ENCODE results near the gene SLC7A14. TPM values are rescaled to one million over a fixed set of nuclear protein-coding genes. Genes with fewer than 3 reads are reported as not detected.

SLC7A14 gene
- total and polyA plus RNA-seq, 10 of the 15 experiments (the other 5 are each of a cell fraction or from before 2014, with no cell fraction given), result not detected

DNA sequence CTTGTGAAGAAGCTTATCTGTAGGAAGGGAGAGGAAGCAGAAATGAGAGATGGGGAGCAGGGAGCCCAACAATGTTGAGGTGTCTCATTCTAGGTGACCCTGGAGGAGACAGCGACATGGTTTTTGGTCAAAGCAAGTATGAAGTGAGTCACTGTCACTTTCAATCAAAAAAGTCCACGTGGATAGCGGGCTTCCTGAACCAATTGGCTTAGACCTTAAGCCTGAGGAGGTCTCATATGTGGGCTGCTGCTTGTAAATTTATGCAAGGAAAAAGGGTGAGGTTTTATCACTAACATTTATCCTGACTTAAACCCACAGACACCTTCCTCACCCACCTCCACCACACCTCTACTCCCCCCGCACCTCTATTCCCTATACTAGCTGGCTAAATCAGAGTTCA, 144.5 kb downstream of the SLC7A14 start:
- no peaks in the 10 kb centered on the region for H3K9me3 ChIP-seq (replicated peaks; ENCODE audit: control insufficient read depth, insufficient read depth, low read length)

More for the DNA sequence above, 144.5 kb downstream of the SLC7A14 start:
- intact Hi-C loops (cut with micrococcal nuclease; ENCODE audit: unreplicated experiment), result no loop called here
- no peaks in the 10 kb centered on the region for H3K79me2 ChIP-seq (ENCODE audit: control insufficient read depth, insufficient read depth, low read length)
- 32% methylated on average over 4 of the region's 4 CpGs for WGBS (ENCODE audit: insufficient coverage, insufficient replicate concordance, low lambda C conversion rate, missing lambda C conversion rate)
- no peak overlapping the region for H3K4me3 ChIP-seq
- ATAC-seq (no peak), FAIRE-seq (no peak), DNase-seq (ENCODE audit: low read depth, low spot score) (no peak)
- TF ChIP-seq EZH2 (IDR thresholded peaks at IDR 0.05; ENCODE audit: borderline replicate concordance, control insufficient read depth, low read depth, low read length) (no peak), ESRRA (IDR thresholded peaks at IDR 0.05; ENCODE audit: low read length) (no peak), ATF7 (IDR thresholded peaks at IDR 0.05; ENCODE audit: low read depth) (no peak), CHD4 (IDR thresholded peaks at IDR 0.05) (no peak), ZNF217 (IDR thresholded peaks at IDR 0.05) (no peak), MXI1 (IDR thresholded peaks at IDR 0.05; ENCODE audit: low read depth, low read length) (no peak), TCF3 (IDR thresholded peaks at IDR 0.05; ENCODE audit: borderline replicate concordance, insufficient read depth, low read depth, low read length) (no peak), NR2F1 (conservative IDR thresholded peaks at IDR 0.05) (no peak)
- TF ChIP-seq, protein P1, sequence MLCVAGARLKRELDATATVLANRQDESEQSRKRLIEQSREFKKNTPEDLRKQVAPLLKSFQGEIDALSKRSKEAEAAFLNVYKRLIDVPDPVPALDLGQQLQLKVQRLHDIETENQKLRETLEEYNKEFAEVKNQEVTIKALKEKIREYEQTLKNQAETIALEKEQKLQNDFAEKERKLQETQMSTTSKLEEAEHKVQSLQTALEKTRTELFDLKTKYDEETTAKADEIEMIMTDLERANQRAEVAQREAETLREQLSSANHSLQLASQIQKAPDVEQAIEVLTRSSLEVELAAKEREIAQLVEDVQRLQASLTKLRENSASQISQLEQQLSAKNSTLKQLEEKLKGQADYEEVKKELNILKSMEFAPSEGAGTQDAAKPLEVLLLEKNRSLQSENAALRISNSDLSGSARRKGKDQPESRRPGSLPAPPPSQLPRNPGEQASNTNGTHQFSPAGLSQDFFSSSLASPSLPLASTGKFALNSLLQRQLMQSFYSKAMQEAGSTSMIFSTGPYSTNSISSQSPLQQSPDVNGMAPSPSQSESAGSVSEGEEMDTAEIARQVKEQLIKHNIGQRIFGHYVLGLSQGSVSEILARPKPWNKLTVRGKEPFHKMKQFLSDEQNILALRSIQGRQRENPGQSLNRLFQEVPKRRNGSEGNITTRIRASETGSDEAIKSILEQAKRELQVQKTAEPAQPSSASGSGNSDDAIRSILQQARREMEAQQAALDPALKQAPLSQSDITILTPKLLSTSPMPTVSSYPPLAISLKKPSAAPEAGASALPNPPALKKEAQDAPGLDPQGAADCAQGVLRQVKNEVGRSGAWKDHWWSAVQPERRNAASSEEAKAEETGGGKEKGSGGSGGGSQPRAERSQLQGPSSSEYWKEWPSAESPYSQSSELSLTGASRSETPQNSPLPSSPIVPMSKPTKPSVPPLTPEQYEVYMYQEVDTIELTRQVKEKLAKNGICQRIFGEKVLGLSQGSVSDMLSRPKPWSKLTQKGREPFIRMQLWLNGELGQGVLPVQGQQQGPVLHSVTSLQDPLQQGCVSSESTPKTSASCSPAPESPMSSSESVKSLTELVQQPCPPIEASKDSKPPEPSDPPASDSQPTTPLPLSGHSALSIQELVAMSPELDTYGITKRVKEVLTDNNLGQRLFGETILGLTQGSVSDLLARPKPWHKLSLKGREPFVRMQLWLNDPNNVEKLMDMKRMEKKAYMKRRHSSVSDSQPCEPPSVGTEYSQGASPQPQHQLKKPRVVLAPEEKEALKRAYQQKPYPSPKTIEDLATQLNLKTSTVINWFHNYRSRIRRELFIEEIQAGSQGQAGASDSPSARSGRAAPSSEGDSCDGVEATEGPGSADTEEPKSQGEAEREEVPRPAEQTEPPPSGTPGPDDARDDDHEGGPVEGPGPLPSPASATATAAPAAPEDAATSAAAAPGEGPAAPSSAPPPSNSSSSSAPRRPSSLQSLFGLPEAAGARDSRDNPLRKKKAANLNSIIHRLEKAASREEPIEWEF (IDR thresholded peaks at IDR 0.05; ENCODE audit: insufficient replicate concordance, low read depth, low read length), result no peak
- TF ChIP-seq, protein P2, sequence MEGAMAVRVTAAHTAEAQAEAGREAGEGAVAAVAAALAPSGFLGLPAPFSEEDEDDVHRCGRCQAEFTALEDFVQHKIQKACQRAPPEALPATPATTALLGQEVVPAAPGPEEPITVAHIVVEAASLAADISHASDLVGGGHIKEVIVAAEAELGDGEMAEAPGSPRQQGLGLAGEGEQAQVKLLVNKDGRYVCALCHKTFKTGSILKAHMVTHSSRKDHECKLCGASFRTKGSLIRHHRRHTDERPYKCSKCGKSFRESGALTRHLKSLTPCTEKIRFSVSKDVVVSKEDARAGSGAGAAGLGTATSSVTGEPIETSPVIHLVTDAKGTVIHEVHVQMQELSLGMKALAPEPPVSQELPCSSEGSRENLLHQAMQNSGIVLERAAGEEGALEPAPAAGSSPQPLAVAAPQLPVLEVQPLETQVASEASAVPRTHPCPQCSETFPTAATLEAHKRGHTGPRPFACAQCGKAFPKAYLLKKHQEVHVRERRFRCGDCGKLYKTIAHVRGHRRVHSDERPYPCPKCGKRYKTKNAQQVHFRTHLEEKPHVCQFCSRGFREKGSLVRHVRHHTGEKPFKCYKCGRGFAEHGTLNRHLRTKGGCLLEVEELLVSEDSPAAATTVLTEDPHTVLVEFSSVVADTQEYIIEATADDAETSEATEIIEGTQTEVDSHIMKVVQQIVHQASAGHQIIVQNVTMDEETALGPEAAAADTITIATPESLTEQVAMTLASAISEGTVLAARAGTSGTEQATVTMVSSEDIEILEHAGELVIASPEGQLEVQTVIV (IDR thresholded peaks at IDR 0.05; ENCODE audit: borderline replicate concordance, partially characterized antibody), result no peak
- TF ChIP-seq, protein P3, sequence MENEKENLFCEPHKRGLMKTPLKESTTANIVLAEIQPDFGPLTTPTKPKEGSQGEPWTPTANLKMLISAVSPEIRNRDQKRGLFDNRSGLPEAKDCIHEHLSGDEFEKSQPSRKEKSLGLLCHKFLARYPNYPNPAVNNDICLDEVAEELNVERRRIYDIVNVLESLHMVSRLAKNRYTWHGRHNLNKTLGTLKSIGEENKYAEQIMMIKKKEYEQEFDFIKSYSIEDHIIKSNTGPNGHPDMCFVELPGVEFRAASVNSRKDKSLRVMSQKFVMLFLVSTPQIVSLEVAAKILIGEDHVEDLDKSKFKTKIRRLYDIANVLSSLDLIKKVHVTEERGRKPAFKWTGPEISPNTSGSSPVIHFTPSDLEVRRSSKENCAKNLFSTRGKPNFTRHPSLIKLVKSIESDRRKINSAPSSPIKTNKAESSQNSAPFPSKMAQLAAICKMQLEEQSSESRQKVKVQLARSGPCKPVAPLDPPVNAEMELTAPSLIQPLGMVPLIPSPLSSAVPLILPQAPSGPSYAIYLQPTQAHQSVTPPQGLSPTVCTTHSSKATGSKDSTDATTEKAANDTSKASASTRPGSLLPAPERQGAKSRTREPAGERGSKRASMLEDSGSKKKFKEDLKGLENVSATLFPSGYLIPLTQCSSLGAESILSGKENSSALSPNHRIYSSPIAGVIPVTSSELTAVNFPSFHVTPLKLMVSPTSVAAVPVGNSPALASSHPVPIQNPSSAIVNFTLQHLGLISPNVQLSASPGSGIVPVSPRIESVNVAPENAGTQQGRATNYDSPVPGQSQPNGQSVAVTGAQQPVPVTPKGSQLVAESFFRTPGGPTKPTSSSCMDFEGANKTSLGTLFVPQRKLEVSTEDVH (IDR thresholded peaks at IDR 0.05; ENCODE audit: low read depth, partially characterized antibody), result no peak
- H3K4me2 ChIP-seq (ENCODE audit: control insufficient read depth, insufficient read depth), result no peak overlapping the region
- BruUV-seq (replicated peaks), result no TSS peak
- no peaks in the 10 kb centered on the region for H4K20me1 ChIP-seq (ENCODE audit: control insufficient read depth, insufficient read depth)
- H3K36me3 ChIP-seq (ENCODE audit: control insufficient read depth in 2 of 2, insufficient read depth in 2 of 2, low read length in 1 of 2), result no peaks in the 10 kb centered on the region
- peaks cover 2 to 3% of the 10 kb centered on the region in 2 experiments; a peak in 3 of 4 replicates for H3K27me3 ChIP-seq (replicated peaks in 1 of 2; ENCODE audit: control insufficient read depth in 2 of 2, insufficient read depth in 2 of 2, low read length in 1 of 2)
- ChIA-PET CTCF (interaction anchor here (1.1 kb wide), 1 partner anchor 49 kb away, joined by 3 read pairs; no protein-coding TSS in a partner anchor), POLR2A (interaction anchor here (0.5 kb wide), 1 partner anchor 145 kb away, joined by 3 read pairs; the partner anchor contains the start of gene SLC7A14), RAD21 (ENCODE audit: unreplicated experiment) (no interaction called here), SMC1A (ENCODE audit: uncharacterized antibody, unreplicated experiment) (no interaction called here)
- no peak overlapping the region for H3K9ac ChIP-seq (ENCODE audit: control insufficient read depth, insufficient read depth, low read length)
- H3K27ac ChIP-seq (ENCODE audit: control insufficient read depth, insufficient read depth), result no peak overlapping the region
- no peaks in the 10 kb centered on the region for H3K4me1 ChIP-seq (ENCODE audit: control insufficient read depth, insufficient read depth, low read length)
- in situ Hi-C loops (cut with MboI), result no loop called here
- no peak overlapping the region for H2AFZ ChIP-seq (ENCODE audit: control insufficient read depth, low read depth, low read length)
